Endodermal cell (in vitro differentiated cells): ENCODE measurements around the gene OR5K2. TPM values are rescaled to one million over a fixed set of nuclear protein-coding genes. Genes with fewer than 3 reads are reported as not detected.

Experiments
- DNase-seq: peaks from one replicate; pipeline ENCODE4 v3.0.0-alpha.2; 2017
- H3K27ac ChIP-seq: 2 replicates; pipeline ENCODE4 v1.5.1; 2013; ENCODE audit warnings: mild to moderate bottlenecking, low read depth, low read length, moderate library complexity
- H3K27me3 ChIP-seq: 2 replicates; pipeline ENCODE4 v1.6.1; 2013; ENCODE audit warnings: mild to moderate bottlenecking, low read length, moderate library complexity; ENCODE audit not compliant: insufficient read depth, control insufficient read depth, poor library complexity, severe bottlenecking
- H3K36me3 ChIP-seq: 2 replicates; pipeline ENCODE4 v1.7.0; 2013; ENCODE audit warnings: mild to moderate bottlenecking, low read length, moderate library complexity; ENCODE audit not compliant: control insufficient read depth, insufficient read depth
- H3K4me1 ChIP-seq: one replicate; pipeline ENCODE4 v1.7.0; 2013; ENCODE audit warnings: low read length; ENCODE audit not compliant: control insufficient read depth, insufficient read depth
- H3K4me3 ChIP-seq: 2 replicates; pipeline ENCODE4 v1.5.1; 2013; ENCODE audit warnings: mild to moderate bottlenecking, low read length, moderate library complexity
- H3K9ac ChIP-seq: 2 replicates; pipeline ENCODE4 v1.6.1; 2013; ENCODE audit warnings: mild to moderate bottlenecking, low read length, moderate library complexity; ENCODE audit not compliant: poor library complexity, severe bottlenecking; ENCODE audit errors: extremely low read depth
- H3K9me3 ChIP-seq: 2 replicates; pipeline ENCODE4 v1.6.1; 2013; ENCODE audit warnings: mild to moderate bottlenecking, low read length, moderate library complexity; ENCODE audit not compliant: control insufficient read depth
- H3K27ac Mint-ChIP-seq: 2 replicates; pipeline ENCODE4 v1.8.0; 2020; ENCODE audit warnings: mixed read lengths
- H3K27me3 Mint-ChIP-seq: 2 replicates; pipeline ENCODE4 v1.8.0; 2021; ENCODE audit warnings: mild to moderate bottlenecking, mixed read lengths; ENCODE audit not compliant: insufficient read depth
- H3K36me3 Mint-ChIP-seq: 2 replicates; pipeline ENCODE4 v1.8.0; 2020; ENCODE audit warnings: low read depth, mixed read lengths
- H3K4me1 Mint-ChIP-seq: 2 replicates; pipeline ENCODE4 v1.8.0; 2020; ENCODE audit warnings: mixed read lengths
- H3K4me3 Mint-ChIP-seq: 2 replicates; pipeline ENCODE4 v1.8.0; 2020; ENCODE audit warnings: mild to moderate bottlenecking, moderate library complexity, mixed read lengths
- H3K9me3 Mint-ChIP-seq: 2 replicates; pipeline ENCODE4 v1.8.0; 2020; ENCODE audit warnings: mild to moderate bottlenecking, mixed read lengths
- whole genome bisulfite sequencing, 2 experiments: methylation state at CpG; one replicate each; pipeline versions ENCODE4 v1.1.5 to v1.1.7; 2013; ENCODE audit warnings: missing lambda C conversion rate in 2 of 2, mixed read lengths in 1 of 2; ENCODE audit not compliant: insufficient coverage in 1 of 2, insufficient read length in 1 of 2; 5-methylcytosine and 5-hydroxymethylcytosine counted together
- total RNA-seq, 2 donors: library from RNA; stranded (reverse); fragmentation: NEBNext Ultra II Directional in 1 of 2; extraction: Animal tissue kit (Norgen Biotek cat#: 25700) in 1 of 2; gene quantifications; 2 replicates in 1 of 2; 3 replicates in 1 of 2; pipeline ENCODE4 v1.2.1, GENCODE V29; 2021
- TF ChIP-seq, protein P1 (sequence below): fragments of 200-600 bp; sonication (generic); conservative IDR thresholded peaks from 2 replicates; pipeline ENCODE4 v1.5.0; 2021; ENCODE audit warnings: antibody characterized with exemption, mild to moderate bottlenecking

The OR5K2 gene
- total RNA-seq, 2 donors from 2014 or later, result not detected

DNA sequence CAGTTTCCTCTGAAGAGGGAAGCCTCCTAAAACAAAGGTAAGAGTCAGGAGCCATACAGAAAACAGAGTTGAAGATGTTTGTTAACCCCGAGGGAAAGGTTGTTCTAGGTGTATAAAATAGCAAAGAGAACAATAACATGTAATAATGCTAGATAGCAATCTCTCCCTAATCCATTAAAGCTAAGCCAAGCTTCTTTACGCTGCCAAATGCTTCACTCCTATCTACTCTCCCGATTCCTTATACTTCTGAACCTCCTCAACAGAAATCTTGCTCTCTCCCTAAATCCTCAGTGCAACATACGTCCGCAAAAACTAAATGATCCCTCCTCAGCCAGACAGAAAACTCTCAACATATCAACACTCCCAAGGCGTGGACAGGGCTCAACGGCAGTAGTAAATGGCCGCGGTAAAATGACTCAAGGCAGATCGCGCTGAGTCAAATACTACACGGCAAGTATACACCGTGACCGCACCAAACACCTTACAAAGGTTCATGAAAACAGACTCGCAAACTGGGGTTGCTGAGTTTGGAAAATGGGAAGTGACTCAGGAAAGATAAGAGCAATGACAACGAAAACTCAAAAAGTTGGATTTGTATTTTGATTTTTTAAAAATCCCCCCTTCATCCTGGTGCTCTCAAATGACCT is 24.5 kb downstream of the OR5K2 start:
- Mint-ChIP-seq H3K36me3 (peaks cover 34% of the 10 kb centered on the region), H3K27me3 (no peaks in the 10 kb centered on the region), H3K27ac (peak overlapping the region; percentile 93), H3K4me1 (peaks cover 16% of the 10 kb centered on the region), H3K9me3 (no peaks in the 10 kb centered on the region), H3K4me3 (peak overlapping the region; percentile 77)
- H3K4me3 ChIP-seq, result peak overlapping the region; percentile 98
- 0 to 1% methylated on average over 2 to 16 of the region's 16 CpGs for WGBS, 2 experiments
- DNase-seq, result peak; percentile 65
- H3K27me3 ChIP-seq, result no peaks in the 10 kb centered on the region
- peaks cover 41% of the 10 kb centered on the region for H3K36me3 ChIP-seq
- no peaks in the 10 kb centered on the region for H3K9me3 ChIP-seq
- H3K9ac ChIP-seq, result peak overlapping the region; percentile 64
- no peaks in the 10 kb centered on the region for H3K4me1 ChIP-seq
- TF ChIP-seq, protein P1, sequence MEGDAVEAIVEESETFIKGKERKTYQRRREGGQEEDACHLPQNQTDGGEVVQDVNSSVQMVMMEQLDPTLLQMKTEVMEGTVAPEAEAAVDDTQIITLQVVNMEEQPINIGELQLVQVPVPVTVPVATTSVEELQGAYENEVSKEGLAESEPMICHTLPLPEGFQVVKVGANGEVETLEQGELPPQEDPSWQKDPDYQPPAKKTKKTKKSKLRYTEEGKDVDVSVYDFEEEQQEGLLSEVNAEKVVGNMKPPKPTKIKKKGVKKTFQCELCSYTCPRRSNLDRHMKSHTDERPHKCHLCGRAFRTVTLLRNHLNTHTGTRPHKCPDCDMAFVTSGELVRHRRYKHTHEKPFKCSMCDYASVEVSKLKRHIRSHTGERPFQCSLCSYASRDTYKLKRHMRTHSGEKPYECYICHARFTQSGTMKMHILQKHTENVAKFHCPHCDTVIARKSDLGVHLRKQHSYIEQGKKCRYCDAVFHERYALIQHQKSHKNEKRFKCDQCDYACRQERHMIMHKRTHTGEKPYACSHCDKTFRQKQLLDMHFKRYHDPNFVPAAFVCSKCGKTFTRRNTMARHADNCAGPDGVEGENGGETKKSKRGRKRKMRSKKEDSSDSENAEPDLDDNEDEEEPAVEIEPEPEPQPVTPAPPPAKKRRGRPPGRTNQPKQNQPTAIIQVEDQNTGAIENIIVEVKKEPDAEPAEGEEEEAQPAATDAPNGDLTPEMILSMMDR, result no peak
- H3K27ac ChIP-seq, result peak overlapping the region; percentile 62

DNA sequence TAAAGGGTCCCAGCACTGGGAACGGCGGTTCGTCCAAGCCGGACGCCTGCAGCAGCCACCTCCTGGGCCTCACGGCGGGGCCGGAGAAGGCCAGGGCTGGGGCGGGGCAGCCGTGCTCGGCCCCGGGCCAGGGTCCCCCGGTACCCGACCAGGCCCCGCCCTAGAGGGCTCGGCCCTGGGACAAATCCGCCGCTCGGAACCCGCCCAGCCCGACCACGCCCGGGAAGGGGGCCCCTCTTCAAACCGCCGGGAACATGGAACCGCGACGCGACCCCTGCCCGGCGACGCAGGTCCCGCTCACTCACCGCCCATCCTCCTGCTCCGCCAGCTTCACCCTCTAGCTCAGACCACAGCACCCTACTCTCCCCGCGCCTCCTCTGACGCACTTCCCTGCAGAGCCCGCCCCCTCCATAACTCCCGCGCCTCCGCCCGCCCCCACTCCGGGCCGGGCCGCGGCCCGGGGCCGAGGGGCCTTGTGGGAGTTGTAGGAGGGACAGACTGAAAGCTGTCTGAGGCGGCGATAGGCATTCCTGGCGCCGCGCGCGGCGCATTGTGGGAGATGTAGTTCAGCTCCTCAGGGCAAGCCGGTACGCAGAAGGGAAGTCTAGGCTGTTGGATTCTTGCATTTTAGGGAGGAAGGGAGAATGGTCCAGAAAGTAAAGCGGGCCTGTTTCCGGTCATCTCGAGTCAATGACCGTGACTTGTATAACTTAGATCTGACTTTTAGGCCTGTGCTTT is 25.2 kb downstream of the OR5K2 start, which contains the start of gene CLDND1:
TSS of gene CLDND1 (minus strand) at position 359 of the 738 bp plus-strand sequence. CDS start 1,478 bp downstream, outside the sequence.
- TF ChIP-seq, protein P1, result no peak
- Histone ChIP-seq H3K4me3 (peak within 1 kb of the TSS; percentile 98), H3K36me3 (peaks cover 37% of the 10 kb centered on the region), H3K4me1 (no peaks in the 10 kb centered on the region), H3K27me3 (no peaks in the 10 kb centered on the region), H3K27ac (peak within 1 kb of the TSS; percentile 62), H3K9me3 (no peaks in the 10 kb centered on the region), H3K9ac (peak within 1 kb of the TSS; percentile 64)
- peak; percentile 98 for DNase-seq
- Mint-ChIP-seq H3K27ac (peak within 1 kb of the TSS; percentile 93), H3K4me1 (peaks cover 17% of the 10 kb centered on the region), H3K4me3 (peak within 1 kb of the TSS; percentile 77), H3K36me3 (peaks cover 32% of the 10 kb centered on the region), H3K27me3 (no peaks in the 10 kb centered on the region), H3K9me3 (no peaks in the 10 kb centered on the region)
- 0% methylated on average over 63 of the region's 63 CpGs; no CpG with 5 or more reads in 1 of the 2 experiments for whole genome bisulfite sequencing, 2 experiments

DNA sequence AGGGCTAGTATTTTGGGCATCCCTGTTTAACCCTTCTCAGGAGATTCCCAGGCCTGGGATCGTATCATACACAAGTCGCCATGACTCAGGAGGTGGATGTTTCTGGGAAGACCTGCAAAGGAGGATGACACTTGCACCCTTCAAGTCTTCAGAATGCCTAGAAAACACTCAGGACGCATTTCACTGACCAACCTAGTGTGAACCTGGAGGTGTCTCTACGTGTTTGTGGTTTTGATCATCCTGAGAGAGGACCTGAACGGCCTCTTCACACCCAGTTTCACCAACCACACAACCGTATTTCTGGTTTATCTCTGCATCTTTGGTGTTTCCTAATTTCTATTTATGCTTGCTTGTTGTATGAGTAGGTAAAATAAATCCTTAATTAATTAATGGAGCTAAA is 28.0 kb downstream of the OR5K2 start:
- Mint-ChIP-seq H3K27me3 (no peaks in the 10 kb centered on the region), H3K27ac (no peak overlapping the region), H3K4me3 (no peak overlapping the region), H3K9me3 (no peaks in the 10 kb centered on the region), H3K4me1 (peaks cover 25% of the 10 kb centered on the region), H3K36me3 (peaks cover 9% of the 10 kb centered on the region)
- H3K4me1 ChIP-seq, result peaks cover 4% of the 10 kb centered on the region
- no peak for DNase-seq
- peaks cover 9% of the 10 kb centered on the region for H3K36me3 ChIP-seq
- no peak overlapping the region for H3K27ac ChIP-seq
- no peaks in the 10 kb centered on the region for H3K9me3 ChIP-seq
- no peak overlapping the region for H3K9ac ChIP-seq
- H3K27me3 ChIP-seq, result no peaks in the 10 kb centered on the region
- TF ChIP-seq, protein P1, result no peak
- no peak overlapping the region for H3K4me3 ChIP-seq
- WGBS, 2 experiments, result 85 to 100% methylated on average over 4 to 5 of the region's 6 CpGs
